ENCODE results near the gene AAMP.
A peak's percentile ranks its signal among the peaks of the same experiment; 100 is the strongest.

The AAMP gene

DNA sequence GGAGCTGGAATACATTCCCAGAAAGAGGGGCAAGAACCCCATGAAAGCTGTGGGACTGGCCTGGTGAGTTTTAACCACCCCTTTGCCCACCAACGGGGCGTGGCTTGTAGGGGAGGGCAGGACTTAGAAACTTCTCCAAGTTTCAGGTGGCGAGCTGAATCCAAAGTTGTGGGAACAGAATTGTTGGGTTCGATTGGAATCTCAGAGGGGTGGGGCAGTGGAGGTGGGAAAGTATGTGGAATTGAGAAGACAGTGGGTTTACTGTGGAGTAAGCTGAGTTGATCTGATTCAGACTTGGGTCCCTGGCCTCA is 1.5 kb upstream of the AAMP start:
- peak overlapping the region; percentile 92 for H3K4me2 ChIP-seq
- H3K27ac ChIP-seq = no peak overlapping the region
- peak overlapping the region; percentile 67; the same call in 1 of the 2 replicates for H3K9ac ChIP-seq

DNA sequence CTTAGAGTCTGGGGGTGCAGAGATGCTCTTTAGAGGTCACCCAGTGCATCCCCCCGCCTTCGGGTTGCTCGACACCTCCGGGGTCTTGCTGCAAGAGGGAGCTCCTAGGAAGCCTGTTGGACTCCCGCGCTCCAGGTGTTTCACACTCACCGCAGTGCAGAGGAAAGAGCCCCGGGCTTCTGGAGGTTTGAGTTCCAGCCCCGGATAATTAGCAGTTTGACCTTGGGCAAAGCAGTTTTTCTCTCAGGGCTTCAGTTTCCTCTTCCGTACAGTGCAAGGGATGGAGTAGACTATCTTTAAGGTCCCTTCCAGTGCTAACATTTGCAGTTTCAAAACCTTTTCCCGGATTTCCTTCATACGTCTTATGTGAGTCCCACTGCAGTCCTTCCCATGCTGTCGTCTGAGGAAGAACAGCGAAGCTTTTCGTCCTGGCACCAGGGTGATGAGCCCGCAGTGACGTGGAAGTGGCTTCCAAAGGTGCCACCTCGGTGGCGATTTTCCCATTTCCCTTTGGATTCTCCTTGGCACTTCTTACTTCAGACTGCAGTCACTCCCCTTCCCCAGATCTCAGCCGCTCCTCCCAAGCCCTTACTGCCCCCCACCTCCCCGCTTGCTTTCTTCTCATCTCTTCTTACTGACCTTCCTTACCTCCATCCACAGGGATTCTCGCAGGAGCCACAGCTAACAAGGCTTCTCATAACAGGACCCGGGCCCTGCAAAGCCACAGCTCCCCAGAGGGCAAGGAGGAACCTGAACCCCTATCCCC is 967 bp upstream of the AAMP start:
- peak overlapping the region; percentile 92 for H3K4me2 ChIP-seq
- H3K9ac ChIP-seq = peak overlapping the region; percentile 67; the same call in 1 of the 2 replicates
- H3K4me3 ChIP-seq (IDR thresholded peaks at IDR 0.05; ENCODE audit: insufficient read depth, low read depth, low read length) = peak overlapping the region; percentile 44
- H3K4me1 ChIP-seq (ENCODE audit: low read depth, poor library complexity, severe bottlenecking) = peaks cover 25% of the 10 kb centered on the region
- H3K36me3 ChIP-seq (ENCODE audit: insufficient read depth) = no peaks in the 10 kb centered on the region
- peaks cover 24% of the 10 kb centered on the region; the same call in 1 of the 2 replicates for H3K79me2 ChIP-seq (ENCODE audit: insufficient read depth, low read depth)
- H4K20me1 ChIP-seq (ENCODE audit: insufficient read depth) = no peaks in the 10 kb centered on the region
- H3K27me3 ChIP-seq (ENCODE audit: insufficient read depth, low read depth) = no peaks in the 10 kb centered on the region
- no peak overlapping the region for H3K27ac ChIP-seq
- peak overlapping the region; percentile 66 for H2AFZ ChIP-seq (ENCODE audit: low read depth)
- TF ChIP-seq CTCF (conservative IDR thresholded peaks at IDR 0.05; ENCODE audit: low read depth, low read length) = no peak

More for the DNA sequence above, 1.5 kb upstream of the AAMP start:
- no peaks in the 10 kb centered on the region for H3K36me3 ChIP-seq (ENCODE audit: insufficient read depth)
- H3K4me3 ChIP-seq (IDR thresholded peaks at IDR 0.05; ENCODE audit: insufficient read depth, low read depth, low read length) = no peak overlapping the region
- H4K20me1 ChIP-seq (ENCODE audit: insufficient read depth) = no peaks in the 10 kb centered on the region
- peaks cover 25% of the 10 kb centered on the region for H3K4me1 ChIP-seq (ENCODE audit: low read depth, poor library complexity, severe bottlenecking)
- H3K79me2 ChIP-seq (ENCODE audit: insufficient read depth, low read depth) = peaks cover 24% of the 10 kb centered on the region; the same call in 1 of the 2 replicates
- no peak overlapping the region for H2AFZ ChIP-seq (ENCODE audit: low read depth)
- TF ChIP-seq CTCF (conservative IDR thresholded peaks at IDR 0.05; ENCODE audit: low read depth, low read length) = no peak
- H3K27me3 ChIP-seq (ENCODE audit: insufficient read depth, low read depth) = no peaks in the 10 kb centered on the region

GRCh38 chr2:218267259-218267658 is 2.7 kb downstream of the AAMP start:
- no peak overlapping the region for H3K4me3 ChIP-seq (IDR thresholded peaks at IDR 0.05; ENCODE audit: insufficient read depth, low read depth, low read length)
- no peak overlapping the region for H3K27ac ChIP-seq
- peaks cover 28% of the 10 kb centered on the region for H3K4me1 ChIP-seq (ENCODE audit: low read depth, poor library complexity, severe bottlenecking)
- H4K20me1 ChIP-seq (ENCODE audit: insufficient read depth) = no peaks in the 10 kb centered on the region
- H3K4me2 ChIP-seq = no peak overlapping the region
- no peak for TF ChIP-seq CTCF (conservative IDR thresholded peaks at IDR 0.05; ENCODE audit: low read depth, low read length)
- H3K9ac ChIP-seq = no peak overlapping the region
- H3K79me2 ChIP-seq (ENCODE audit: insufficient read depth, low read depth) = peaks cover 24% of the 10 kb centered on the region; the same call in 1 of the 2 replicates
- no peaks in the 10 kb centered on the region for H3K27me3 ChIP-seq (ENCODE audit: insufficient read depth, low read depth)
- H2AFZ ChIP-seq (ENCODE audit: low read depth) = no peak overlapping the region
- no peaks in the 10 kb centered on the region for H3K36me3 ChIP-seq (ENCODE audit: insufficient read depth)

DNA sequence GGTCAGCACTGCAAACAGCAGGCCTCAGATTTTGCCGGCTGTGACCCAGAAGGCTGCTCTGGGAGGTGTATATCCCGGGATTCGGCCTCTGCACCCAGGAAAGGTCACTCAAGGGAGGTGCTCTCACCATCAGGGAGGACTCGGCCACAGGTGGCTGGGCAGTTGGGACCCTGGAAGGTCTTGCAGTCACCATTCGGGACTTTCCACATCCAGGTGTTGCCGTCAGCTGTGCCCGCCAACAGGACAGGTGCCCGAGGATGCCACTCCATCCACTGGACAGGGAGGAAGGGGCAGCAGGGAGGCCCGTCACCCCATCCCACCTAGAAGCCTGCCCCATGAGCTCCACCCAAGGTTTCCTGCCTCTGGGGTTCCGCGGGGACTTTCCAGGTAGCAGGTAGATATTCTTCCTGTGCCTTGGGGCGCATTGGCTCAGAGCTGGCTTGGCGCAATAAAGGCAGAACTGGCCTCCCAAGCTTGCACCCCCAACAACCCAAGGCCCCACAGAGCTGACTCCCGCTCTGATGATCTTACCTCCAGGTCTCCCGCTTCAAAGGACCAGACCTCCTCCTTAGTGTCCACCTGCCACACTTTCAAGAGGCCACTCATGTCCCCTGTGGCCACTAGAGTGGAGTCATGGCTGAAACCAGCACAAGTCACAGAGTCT is 3.5 kb downstream of the AAMP start:
- peaks cover 21% of the 10 kb centered on the region; the same call in 1 of the 2 replicates for H3K79me2 ChIP-seq (ENCODE audit: insufficient read depth, low read depth)
- H3K4me3 ChIP-seq (IDR thresholded peaks at IDR 0.05; ENCODE audit: insufficient read depth, low read depth, low read length) = no peak overlapping the region
- no peak overlapping the region for H3K27ac ChIP-seq
- H3K9ac ChIP-seq = no peak overlapping the region
- no peaks in the 10 kb centered on the region for H3K27me3 ChIP-seq (ENCODE audit: insufficient read depth, low read depth)
- H4K20me1 ChIP-seq (ENCODE audit: insufficient read depth) = no peaks in the 10 kb centered on the region
- H3K4me1 ChIP-seq (ENCODE audit: low read depth, poor library complexity, severe bottlenecking) = peaks cover 20% of the 10 kb centered on the region
- no peak overlapping the region for H3K4me2 ChIP-seq
- H3K36me3 ChIP-seq (ENCODE audit: insufficient read depth) = no peaks in the 10 kb centered on the region
- H2AFZ ChIP-seq (ENCODE audit: low read depth) = no peak overlapping the region
- TF ChIP-seq CTCF (conservative IDR thresholded peaks at IDR 0.05; ENCODE audit: low read depth, low read length) = no peak
